ENCODE measurements around the gene UNC5B.

UNC5B gene

DNA sequence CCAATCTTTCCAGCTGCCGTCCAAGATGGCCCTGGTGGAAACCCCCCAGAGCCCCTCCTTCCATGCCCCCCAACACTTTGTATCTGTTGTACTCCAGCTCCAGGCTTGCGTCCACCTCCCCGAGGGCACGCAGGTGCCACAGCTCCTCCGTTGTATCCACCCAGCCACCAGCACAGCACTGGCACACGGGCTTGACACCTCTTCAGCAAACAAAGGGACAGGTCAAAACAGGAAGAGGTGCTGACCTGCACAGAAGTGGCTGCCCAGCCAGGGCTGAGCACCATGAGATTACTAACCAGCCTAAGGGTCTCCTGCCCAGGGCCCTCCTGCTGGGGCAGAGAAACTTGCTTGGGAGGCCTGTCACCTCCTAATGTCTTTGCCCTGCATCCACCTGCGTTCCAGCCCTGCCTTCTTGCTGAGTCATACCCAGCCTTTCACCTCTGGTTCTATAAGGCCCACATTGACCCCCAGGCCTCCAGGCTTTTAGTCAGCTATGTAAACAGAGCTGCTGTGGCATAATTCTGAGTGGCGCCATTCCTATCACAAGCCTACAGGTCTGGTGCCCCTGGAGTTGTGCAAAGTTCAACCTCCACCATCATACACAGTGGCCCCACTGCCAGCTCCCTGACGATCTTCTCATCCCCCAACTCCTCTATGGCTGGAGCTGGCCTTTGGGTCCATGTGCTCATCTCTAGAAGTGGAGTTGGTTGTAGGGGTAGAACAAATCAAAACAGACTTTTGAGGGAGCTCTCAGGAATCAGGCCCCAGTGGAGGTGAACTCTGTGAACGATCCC is 127.6 kb downstream of the UNC5B start:
- no peak overlapping the region for H3K4me3 ChIP-seq (ENCODE audit: low read depth, low read length)
- TF ChIP-seq CTCF (IDR thresholded peaks at IDR 0.05; ENCODE audit: low read depth, low read length, missing control alignments) = no peak
- in situ Hi-C loops (cut with HindIII; ENCODE audit: low sequenced_read_pairs) = no loop called here
- DNase-seq (ENCODE audit: low read depth) = no peak

- H3K4me3 ChIP-seq (ENCODE audit: low read depth, low read length) = no peak overlapping the region
- DNase-seq (ENCODE audit: low read depth) = no peak
- in situ Hi-C loops (cut with HindIII; ENCODE audit: low sequenced_read_pairs) = no loop called here
- no peak for TF ChIP-seq CTCF (IDR thresholded peaks at IDR 0.05; ENCODE audit: low read depth, low read length, missing control alignments)
Observed at GRCh38 chr10:71342573-71343391, 130.4 kb downstream of the UNC5B start.

GRCh38 chr10:71343392-71343773 is 131.0 kb downstream of the UNC5B start:
- DNase-seq (ENCODE audit: low read depth) = no peak
- no peak for TF ChIP-seq CTCF (IDR thresholded peaks at IDR 0.05; ENCODE audit: low read depth, low read length, missing control alignments)
- in situ Hi-C loops (cut with HindIII; ENCODE audit: low sequenced_read_pairs) = no loop called here
- no peak overlapping the region for H3K4me3 ChIP-seq (ENCODE audit: low read depth, low read length)

GRCh38 chr10:71344154-71344925 is 132.0 kb downstream of the UNC5B start:
- in situ Hi-C loops (cut with HindIII; ENCODE audit: low sequenced_read_pairs) = no loop called here
- DNase-seq (ENCODE audit: low read depth) = no peak
- no peak for TF ChIP-seq CTCF (IDR thresholded peaks at IDR 0.05; ENCODE audit: low read depth, low read length, missing control alignments)
- H3K4me3 ChIP-seq (ENCODE audit: low read depth, low read length) = no peak overlapping the region

DNA sequence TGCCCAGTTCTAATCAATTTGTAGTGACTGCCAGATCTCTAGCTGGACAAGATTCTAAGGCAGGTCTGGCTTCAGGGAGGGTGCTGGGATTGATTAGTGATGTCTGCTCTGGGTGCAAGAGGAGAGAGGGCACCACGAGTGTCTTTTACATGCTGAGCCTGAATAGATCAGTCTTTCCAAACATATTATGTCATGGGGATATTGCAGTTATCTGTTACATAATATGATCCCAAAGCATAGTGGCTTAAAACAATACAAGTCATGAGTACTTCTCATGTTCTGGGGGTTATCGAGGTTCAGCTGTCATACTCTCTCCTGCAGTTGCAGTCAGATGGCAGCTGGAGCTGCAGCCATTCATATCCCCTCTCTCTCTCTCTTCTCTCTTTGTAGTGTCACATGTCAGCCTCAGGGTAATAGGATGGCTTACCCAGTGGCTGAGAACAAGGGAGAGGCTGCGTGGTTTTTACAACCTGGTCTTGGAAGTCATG is 132.7 kb downstream of the UNC5B start:
- no peak for TF ChIP-seq CTCF (IDR thresholded peaks at IDR 0.05; ENCODE audit: low read depth, low read length, missing control alignments)
- no peak overlapping the region for H3K4me3 ChIP-seq (ENCODE audit: low read depth, low read length)
- in situ Hi-C loops (cut with HindIII; ENCODE audit: low sequenced_read_pairs) = no loop called here
- DNase-seq (ENCODE audit: low read depth) = no peak

DNA sequence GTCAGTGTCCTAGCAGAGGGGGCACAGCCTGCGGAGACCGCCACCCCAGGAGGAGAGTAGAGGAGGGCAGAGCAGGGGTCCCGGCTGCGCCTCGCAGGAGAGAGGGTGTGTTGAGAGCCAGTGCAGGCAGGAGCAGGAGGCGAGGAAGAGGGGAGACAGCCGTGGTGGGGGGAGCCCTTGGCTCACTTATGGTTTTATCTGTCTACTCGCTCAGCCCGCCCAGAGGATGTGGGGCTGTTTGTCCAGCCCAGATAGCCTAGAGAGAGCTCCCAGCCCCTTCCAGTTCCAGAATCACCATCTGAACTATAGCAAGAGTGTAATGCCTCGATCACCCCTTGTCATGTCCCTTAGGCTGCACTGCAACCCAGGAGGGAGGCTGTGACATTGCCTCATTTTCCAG is 133.3 kb downstream of the UNC5B start:
- DNase-seq (ENCODE audit: low read depth) = no peak
- no peak for TF ChIP-seq CTCF (IDR thresholded peaks at IDR 0.05; ENCODE audit: low read depth, low read length, missing control alignments)
- in situ Hi-C loops (cut with HindIII; ENCODE audit: low sequenced_read_pairs) = no loop called here
- H3K4me3 ChIP-seq (ENCODE audit: low read depth, low read length) = no peak overlapping the region
